IPS-15b (cell line): ENCODE measurements around the gene PTPN2.
"Not testable (repeated sequence)": the region's sequence is repeated elsewhere in the genome, so short reads cannot be mapped to it uniquely, and the experiment has no call there.

Experiments
- H3K27me3 ChIP-seq: one replicate; pipeline ENCODE4 v1.6.1; 2013; ENCODE audit warnings: low read length; ENCODE audit not compliant: control insufficient read depth, insufficient read depth
- H3K36me3 ChIP-seq: one replicate; pipeline ENCODE4 v1.6.1; 2013; ENCODE audit warnings: low read length; ENCODE audit not compliant: control insufficient read depth, insufficient read depth
- H3K4me1 ChIP-seq: one replicate; pipeline ENCODE4 v1.6.1; 2013; ENCODE audit warnings: mild to moderate bottlenecking, low read length; ENCODE audit not compliant: control insufficient read depth, insufficient read depth
- H3K4me3 ChIP-seq: one replicate; pipeline ENCODE4 v1.5.1; 2013; ENCODE audit warnings: low read depth, low read length
- H3K9ac ChIP-seq: one replicate; pipeline ENCODE4 v1.6.1; 2013; ENCODE audit warnings: low read depth, mild to moderate bottlenecking, low read length
- H3K9me3 ChIP-seq: one replicate; pipeline ENCODE4 v1.6.1; 2013; ENCODE audit warnings: mild to moderate bottlenecking, low read length; ENCODE audit not compliant: control insufficient read depth, insufficient read depth

The PTPN2 gene

GRCh38 chr18:12911025-12911928 is 27.2 kb upstream of the PTPN2 start:
- H3K4me3 ChIP-seq = no peak overlapping the region
- no peak overlapping the region for H3K9ac ChIP-seq
- H3K27me3 ChIP-seq = no peaks in the 10 kb centered on the region
- H3K4me1 ChIP-seq = no peaks in the 10 kb centered on the region
- no peaks in the 10 kb centered on the region for H3K9me3 ChIP-seq
- H3K36me3 ChIP-seq = no peaks in the 10 kb centered on the region

GRCh38 chr18:12908706-12909105 is 24.7 kb upstream of the PTPN2 start:
- Histone ChIP-seq H3K9ac (no peak overlapping the region), H3K4me3 (no peak overlapping the region), H3K27me3 (no peaks in the 10 kb centered on the region), H3K9me3 (no peaks in the 10 kb centered on the region), H3K4me1 (no peaks in the 10 kb centered on the region), H3K36me3 (no peaks in the 10 kb centered on the region)

GRCh38 chr18:12907258-12907925 is 23.4 kb upstream of the PTPN2 start:
- Histone ChIP-seq H3K4me3 (no peak overlapping the region), H3K27me3 (no peaks in the 10 kb centered on the region), H3K9me3 (no peaks in the 10 kb centered on the region), H3K36me3 (no peaks in the 10 kb centered on the region), H3K4me1 (no peaks in the 10 kb centered on the region), H3K9ac (no peak overlapping the region)

GRCh38 chr18:12906773-12907172 is 22.7 kb upstream of the PTPN2 start:
- no peaks in the 10 kb centered on the region for H3K36me3 ChIP-seq
- H3K9ac ChIP-seq = no peak overlapping the region
- no peaks in the 10 kb centered on the region for H3K27me3 ChIP-seq
- no peaks in the 10 kb centered on the region for H3K4me1 ChIP-seq
- no peaks in the 10 kb centered on the region for H3K9me3 ChIP-seq
- H3K4me3 ChIP-seq = no peak overlapping the region

GRCh38 chr18:12906119-12906518 is 22.1 kb upstream of the PTPN2 start:
- H3K4me3 ChIP-seq = no peak overlapping the region
- no peak overlapping the region for H3K9ac ChIP-seq
- no peaks in the 10 kb centered on the region for H3K9me3 ChIP-seq
- no peaks in the 10 kb centered on the region for H3K36me3 ChIP-seq
- no peaks in the 10 kb centered on the region for H3K4me1 ChIP-seq
- H3K27me3 ChIP-seq = no peaks in the 10 kb centered on the region

GRCh38 chr18:12904012-12904516 is 20.0 kb upstream of the PTPN2 start:
- no peaks in the 10 kb centered on the region for H3K4me1 ChIP-seq

GRCh38 chr18:12901208-12901607 is 17.2 kb upstream of the PTPN2 start:
- not testable (repeated sequence) for H3K9me3 ChIP-seq, H3K4me1 ChIP-seq, H3K9ac ChIP-seq, H3K36me3 ChIP-seq, H3K4me3 ChIP-seq, H3K27me3 ChIP-seq

More at GRCh38 chr18:12904012-12904516, 20.0 kb upstream of the PTPN2 start:
- Histone ChIP-seq H3K27me3 (no peaks in the 10 kb centered on the region), H3K9ac (no peak overlapping the region), H3K4me3 (no peak overlapping the region), H3K36me3 (no peaks in the 10 kb centered on the region), H3K9me3 (no peaks in the 10 kb centered on the region)

- H3K9me3 ChIP-seq, H3K4me1 ChIP-seq, H3K9ac ChIP-seq, H3K36me3 ChIP-seq, H3K4me3 ChIP-seq, H3K27me3 ChIP-seq: not testable (repeated sequence)
These were observed 12.8 kb upstream of the PTPN2 start for GRCh38 chr18:12896784-12897333.

GRCh38 chr18:12895626-12896025 is 11.6 kb upstream of the PTPN2 start:
- Histone ChIP-seq H3K9ac (no peak overlapping the region), H3K27me3 (no peaks in the 10 kb centered on the region), H3K4me3 (no peak overlapping the region), H3K9me3 (no peaks in the 10 kb centered on the region), H3K4me1 (no peaks in the 10 kb centered on the region), H3K36me3 (no peaks in the 10 kb centered on the region)

- Histone ChIP-seq H3K9ac (no peak overlapping the region), H3K27me3 (no peaks in the 10 kb centered on the region), H3K4me3 (no peak overlapping the region)
These were observed 11.0 kb upstream of the PTPN2 start for GRCh38 chr18:12895014-12895413.

GRCh38 chr18:12891561-12891960 is 7.5 kb upstream of the PTPN2 start:
- Histone ChIP-seq H3K4me1 (no peaks in the 10 kb centered on the region), H3K9me3 (no peaks in the 10 kb centered on the region), H3K9ac (no peak overlapping the region), H3K27me3 (no peaks in the 10 kb centered on the region), H3K36me3 (no peaks in the 10 kb centered on the region), H3K4me3 (no peak overlapping the region)

More at GRCh38 chr18:12895014-12895413, 11.0 kb upstream of the PTPN2 start:
- H3K36me3 ChIP-seq = no peaks in the 10 kb centered on the region
- no peaks in the 10 kb centered on the region for H3K4me1 ChIP-seq
- no peaks in the 10 kb centered on the region for H3K9me3 ChIP-seq
